Small intestine (tissue), 7 donors: ENCODE measurements around the gene MBD5. TPM values are rescaled to one million over a fixed set of nuclear protein-coding genes. Genes with fewer than 3 reads are reported as not detected.

Source experiments
- DNase-seq, 2 donors: peaks; one replicate each; pipeline versions ENCODE4 v3.0.0 to v3.0.0-alpha.2; 2013
- FAIRE-seq: peaks from 2 replicates; lab custom pipeline; 2012; peaks lifted over from hg19 to GRCh38; lab: Jason Lieb, UNC
- H3K27ac ChIP-seq, 3 donors: one replicate each; pipeline ENCODE4 v1.5.1; 2013; ENCODE audit warnings: low read length in 2 of 3, mild to moderate bottlenecking in 2 of 3, control low read depth in 1 of 3, inconsistent platforms in 1 of 3, low read depth in 1 of 3, moderate library complexity in 1 of 3
- H3K27me3 ChIP-seq, 3 donors: one replicate each; pipeline ENCODE4 v1.6.1; 2013; ENCODE audit warnings: low read length in 3 of 3, inconsistent platforms in 1 of 3; ENCODE audit not compliant: control insufficient read depth in 3 of 3, insufficient read depth in 3 of 3
- H3K36me3 ChIP-seq, 3 donors: one replicate each; pipeline ENCODE4 v1.6.1; 2013; ENCODE audit warnings: low read length in 3 of 3, inconsistent platforms in 1 of 3, low read depth in 1 of 3, mild to moderate bottlenecking in 1 of 3, moderate library complexity in 1 of 3; ENCODE audit not compliant: control insufficient read depth in 3 of 3, insufficient read depth in 2 of 3
- H3K4me1 ChIP-seq, 3 donors: one replicate each; pipeline ENCODE4 v1.6.1; 2013; ENCODE audit warnings: low read length in 2 of 3, inconsistent platforms in 1 of 3, low read depth in 1 of 3, mild to moderate bottlenecking in 1 of 3, moderate library complexity in 1 of 3; ENCODE audit not compliant: control insufficient read depth in 3 of 3, insufficient read depth in 2 of 3
- H3K4me3 ChIP-seq, 3 donors: one replicate each; pipeline ENCODE4 v1.5.1; 2013; ENCODE audit warnings: low read length in 3 of 3, control low read depth in 1 of 3, inconsistent platforms in 1 of 3, low read depth in 1 of 3, mild to moderate bottlenecking in 1 of 3, moderate library complexity in 1 of 3
- H3K9me3 ChIP-seq, 2 donors: one replicate each; pipeline ENCODE4 v1.6.1; 2013; ENCODE audit warnings: low read depth in 1 of 2, low read length in 1 of 2; ENCODE audit not compliant: control insufficient read depth in 2 of 2, insufficient read depth in 1 of 2
- WGBS, 3 donors: extraction: QIAGEN DNeasy Blood & Tissue Kit; methylation state at CpG; one replicate each; pipeline ENCODE4 v1.1.7; 2013; 5-methylcytosine and 5-hydroxymethylcytosine counted together
- polyA plus RNA-seq, 4 donors: library from polyadenylated mRNA; stranded (reverse) in 3 of 4; unstranded in 1 of 4; fragments of 200-250 nt in 3 of 4; fragments of 120-200 nt in 1 of 4; gene quantifications; one replicate each; pipeline versions ENCODE4 v1.2.1 to v1.2.3, GENCODE V29; 2013
- donor health status: healthy with polysubstance abuse.
- donor health status: control.
- donor health status: control.
- donor health status: Bipolar disorder and iron deficiency.
- donor health status: healthy.

The MBD5 gene
- polyA plus RNA-seq, 4 donors, result 2.7 to 19.2 (median 4.7) TPM

DNA sequence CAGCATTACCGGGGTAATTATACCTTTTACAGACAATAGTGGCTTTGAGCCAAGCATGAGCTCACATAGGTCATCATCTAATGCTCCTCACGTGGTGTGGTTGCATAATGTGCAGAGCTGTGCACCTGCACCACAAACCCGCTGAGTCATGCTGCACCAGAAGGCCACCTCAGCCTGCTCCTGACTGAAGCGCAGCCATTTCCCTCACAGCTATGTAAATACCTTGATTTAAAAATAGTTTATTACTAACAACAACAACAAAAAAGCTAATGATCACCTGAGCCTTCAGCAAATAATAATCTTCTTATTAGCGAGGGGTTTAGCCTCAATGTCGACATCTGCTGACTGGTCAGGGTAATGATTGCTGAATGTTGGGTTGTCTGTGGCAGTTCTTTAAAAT is 238.8 kb downstream of the MBD5 start:
- 81 to 87% (median 83%) methylated on average over 6 of the region's 6 CpGs for WGBS, 3 donors
- peak in 1 of 2 donors; percentile 3 for DNase-seq
- Histone ChIP-seq H3K4me1 (no peaks in the 10 kb centered on the region), H3K4me3 (no peak overlapping the region), H3K27ac (no peak overlapping the region), H3K27me3 (no peaks in the 10 kb centered on the region), H3K36me3 (peaks cover 0 to 39% (median 0%) of the 10 kb centered on the region in 3 donors), H3K9me3 (peaks cover 0 to 43% of the 10 kb centered on the region in 2 donors)
- no peak for FAIRE-seq

DNA sequence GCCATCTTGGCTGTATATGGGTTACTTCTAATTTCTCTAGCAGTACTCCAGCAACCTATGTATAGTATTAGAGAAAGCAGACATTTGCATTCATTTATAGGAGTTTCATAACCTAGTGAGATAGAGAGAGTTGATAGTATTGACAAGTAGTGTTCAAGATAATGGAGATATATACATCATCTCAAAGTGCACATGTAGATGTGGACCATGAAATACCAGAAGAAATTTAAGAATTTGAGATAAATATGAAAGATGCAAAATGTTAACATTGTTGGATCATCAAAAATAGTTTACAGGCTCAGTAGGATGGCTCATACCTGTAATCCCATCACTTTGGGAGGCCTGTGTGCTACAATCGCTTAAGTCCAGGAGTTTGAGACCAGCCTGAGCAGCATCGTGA is 243.0 kb downstream of the MBD5 start:
- Histone ChIP-seq H3K9me3 (peaks cover 0 to 10% of the 10 kb centered on the region in 2 donors), H3K27ac (no peak overlapping the region), H3K36me3 (peaks cover 0 to 9% (median 0%) of the 10 kb centered on the region in 3 donors), H3K4me1 (no peaks in the 10 kb centered on the region), H3K4me3 (no peak overlapping the region), H3K27me3 (no peaks in the 10 kb centered on the region)
- FAIRE-seq, result no peak
- DNase-seq, result no peak
- 94 to 97% (median 96%) methylated on average over 2 of the region's 2 CpGs for WGBS, 3 donors

DNA sequence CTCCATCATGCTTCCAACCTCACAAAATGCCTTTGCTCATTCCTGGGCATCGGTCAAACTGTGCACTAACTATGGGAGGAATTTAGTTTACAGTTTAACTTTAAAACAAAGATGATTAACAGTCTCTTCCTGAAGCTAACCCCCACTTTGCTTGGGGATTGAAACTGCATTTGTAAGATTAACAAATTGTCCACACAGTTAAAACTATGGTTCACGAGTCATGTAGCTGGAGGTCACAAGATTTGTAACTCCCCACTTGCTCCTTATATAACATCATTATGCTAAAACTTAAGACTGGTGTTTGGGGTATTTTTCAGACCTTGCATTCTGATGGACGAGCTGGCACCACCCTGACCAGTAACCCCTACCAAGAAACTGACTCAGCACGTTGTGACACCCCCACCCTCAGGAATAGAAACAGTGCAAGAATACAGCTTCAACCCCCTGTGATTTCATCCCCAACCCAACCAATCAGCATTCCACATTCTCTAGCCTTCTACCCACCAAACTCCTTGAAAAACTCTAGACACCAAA is 252.3 kb downstream of the MBD5 start:
- WGBS, 3 donors, result 53 to 70% (median 64%) methylated on average over 4 of the region's 4 CpGs
- H3K9me3 ChIP-seq, result no peaks in the 10 kb centered on the region
- FAIRE-seq (no peak), DNase-seq (peak in 1 of 2 donors; percentile 17)
- no peaks in the 10 kb centered on the region for H3K4me1 ChIP-seq
- H3K27me3 ChIP-seq, result no peaks in the 10 kb centered on the region
- no peak overlapping the region for H3K4me3 ChIP-seq
- no peaks in the 10 kb centered on the region for H3K36me3 ChIP-seq
- H3K27ac ChIP-seq, result no peak overlapping the region

DNA sequence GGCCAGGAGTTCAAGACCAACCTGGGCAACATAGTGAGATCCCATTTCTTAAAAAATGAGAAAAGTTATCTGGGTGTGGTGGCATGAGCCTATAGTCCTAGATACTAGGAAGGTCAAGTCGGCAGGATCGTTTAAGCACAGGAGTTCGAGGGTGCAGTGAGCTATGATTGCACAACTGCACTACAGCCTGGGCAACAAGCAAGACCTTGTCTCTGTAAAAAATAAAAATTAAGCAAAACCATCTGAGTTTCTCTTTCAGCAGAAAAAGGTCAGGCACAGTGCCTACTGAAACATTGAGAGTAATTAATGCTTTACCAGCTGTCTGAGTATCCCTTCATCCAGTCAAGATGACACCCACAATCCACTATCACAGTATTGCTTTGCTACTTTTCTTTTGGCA is 258.3 kb downstream of the MBD5 start:
- Histone ChIP-seq H3K4me3 (no peak overlapping the region), H3K27me3 (no peaks in the 10 kb centered on the region), H3K36me3 (no peaks in the 10 kb centered on the region), H3K9me3 (no peaks in the 10 kb centered on the region), H3K27ac (no peak overlapping the region), H3K4me1 (no peaks in the 10 kb centered on the region)
- 95% methylated on average over 3 of the region's 3 CpGs for WGBS, 3 donors
- no peak for DNase-seq
- no peak for FAIRE-seq

DNA sequence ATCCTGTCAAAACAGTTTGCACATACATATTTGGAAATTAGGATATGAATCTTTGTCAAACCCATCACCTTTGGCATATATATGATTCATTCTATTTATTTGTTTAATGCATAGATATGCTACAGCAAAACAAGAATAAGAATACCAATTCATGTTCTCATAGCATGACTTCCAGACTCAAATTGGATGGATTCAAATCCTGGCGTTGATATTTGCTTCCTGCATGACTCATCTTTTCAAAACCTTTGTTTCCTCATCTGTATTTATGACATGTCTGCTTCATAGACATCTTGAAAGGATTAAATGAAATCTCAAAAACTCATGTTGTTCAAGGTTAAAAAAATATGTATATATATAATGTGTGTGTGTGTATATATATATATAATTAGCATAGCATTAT is 261.3 kb downstream of the MBD5 start:
- FAIRE-seq, result no peak

DNA sequence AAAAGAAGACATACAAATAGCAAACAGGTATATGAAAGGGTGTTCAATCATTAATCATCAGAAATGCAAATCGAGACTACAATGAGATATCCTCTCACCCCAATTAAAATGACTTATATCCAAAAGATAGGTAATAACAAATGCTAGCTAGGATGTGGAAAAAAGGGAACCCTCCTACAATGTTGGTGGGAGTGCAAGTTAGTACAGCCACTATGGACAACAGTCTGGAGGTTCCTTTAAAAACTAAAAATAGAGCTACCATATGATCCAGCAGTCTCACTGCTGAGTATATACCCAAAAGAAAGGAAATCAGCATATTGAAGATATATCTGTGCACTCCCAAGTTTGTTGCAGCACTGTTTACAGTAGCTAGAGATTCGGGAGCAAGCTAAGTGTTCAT is 271.5 kb downstream of the MBD5 start:
- Histone ChIP-seq H3K9me3 (no peaks in the 10 kb centered on the region), H3K27me3 (no peaks in the 10 kb centered on the region), H3K4me1 (no peaks in the 10 kb centered on the region), H3K27ac (no peak overlapping the region), H3K36me3 (no peaks in the 10 kb centered on the region), H3K4me3 (no peak overlapping the region)
- 89 to 94% (median 91%) methylated on average over 2 of the region's 2 CpGs for WGBS, 3 donors
- no peak for DNase-seq
- FAIRE-seq, result no peak

More for the DNA sequence above, 261.3 kb downstream of the MBD5 start:
- WGBS, 3 donors, result 85 to 90% (median 86%) methylated on average over 1 of the region's 1 CpG
- Histone ChIP-seq H3K27me3 (no peaks in the 10 kb centered on the region), H3K27ac (no peak overlapping the region), H3K9me3 (no peaks in the 10 kb centered on the region), H3K36me3 (no peaks in the 10 kb centered on the region), H3K4me1 (no peaks in the 10 kb centered on the region), H3K4me3 (no peak overlapping the region)
- no peak for DNase-seq

DNA sequence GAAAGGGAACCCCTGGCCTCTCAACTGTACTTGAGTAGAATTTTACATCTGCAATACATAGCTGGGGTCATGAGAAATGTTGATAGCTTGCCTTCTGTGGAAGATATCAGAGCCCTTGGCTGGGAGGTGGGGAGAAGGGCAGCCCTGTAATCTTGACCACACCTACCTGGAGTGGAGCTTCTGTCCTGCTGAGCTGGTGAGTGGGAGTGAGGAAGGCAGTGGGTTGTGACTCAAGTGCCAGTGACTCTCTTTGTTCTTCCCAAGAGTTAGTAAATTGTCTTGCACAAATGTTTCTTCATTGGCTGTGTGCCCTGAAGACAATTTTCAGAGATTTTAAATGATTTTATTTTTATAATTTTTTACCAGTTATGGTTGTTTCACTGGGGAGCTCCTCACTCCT is 277.3 kb downstream of the MBD5 start:
- Histone ChIP-seq H3K27me3 (no peaks in the 10 kb centered on the region), H3K4me1 (peaks cover 0 to 4% (median 0%) of the 10 kb centered on the region in 3 donors), H3K4me3 (no peak overlapping the region), H3K36me3 (no peaks in the 10 kb centered on the region), H3K27ac (no peak overlapping the region), H3K9me3 (no peaks in the 10 kb centered on the region)
- DNase-seq, result no peak
- no peak for FAIRE-seq

DNA sequence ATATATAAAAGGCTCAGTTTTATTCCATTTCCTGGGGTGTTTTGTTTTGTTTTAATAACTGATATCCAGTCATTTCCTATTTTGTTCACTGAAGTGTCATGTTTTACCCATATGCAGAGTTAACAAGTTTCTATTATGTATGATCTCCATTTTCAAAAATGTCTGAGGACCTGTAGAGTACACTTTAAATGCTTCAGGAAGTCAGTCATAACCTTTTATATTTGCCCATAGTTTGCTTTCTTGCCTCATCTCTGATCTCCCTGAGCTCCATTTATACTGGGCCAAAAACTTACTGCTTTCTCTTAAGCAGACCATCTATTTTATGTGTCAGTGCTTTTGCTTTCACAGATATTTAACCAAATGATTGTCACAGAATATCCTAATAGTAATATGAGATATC is 278.7 kb downstream of the MBD5 start:
- Histone ChIP-seq H3K36me3 (no peaks in the 10 kb centered on the region), H3K9me3 (no peaks in the 10 kb centered on the region), H3K27ac (no peak overlapping the region), H3K4me1 (peaks cover 0 to 4% (median 0%) of the 10 kb centered on the region in 3 donors), H3K4me3 (no peak overlapping the region), H3K27me3 (no peaks in the 10 kb centered on the region)
- FAIRE-seq (no peak), DNase-seq (no peak)

DNA sequence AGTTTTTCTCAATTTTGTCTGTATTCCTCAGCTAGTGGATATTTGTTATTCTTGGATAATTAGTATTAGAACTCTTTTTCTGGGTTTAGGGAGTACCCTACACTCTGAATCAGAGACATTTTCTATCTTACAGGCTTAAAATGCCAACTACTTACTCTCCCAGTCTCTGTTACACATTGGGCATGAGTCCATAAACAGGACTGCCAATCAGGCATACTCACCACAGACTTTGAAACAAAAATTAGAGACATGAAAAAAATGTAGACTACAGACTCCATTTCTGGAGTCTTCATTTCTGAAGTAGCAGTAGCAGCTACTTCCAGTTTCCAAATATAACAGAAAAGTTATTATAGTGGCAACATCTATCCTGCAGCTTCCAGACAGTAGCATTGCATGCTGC is 279.7 kb downstream of the MBD5 start:
- no peak for FAIRE-seq
- DNase-seq, result no peak
- Histone ChIP-seq H3K27me3 (no peaks in the 10 kb centered on the region), H3K36me3 (no peaks in the 10 kb centered on the region), H3K9me3 (no peaks in the 10 kb centered on the region), H3K4me3 (no peak overlapping the region), H3K27ac (no peak overlapping the region), H3K4me1 (peaks cover 0 to 4% (median 0%) of the 10 kb centered on the region in 3 donors)
